Measurements from ENCODE around the gene NUMA1.

NUMA1 gene

DNA sequence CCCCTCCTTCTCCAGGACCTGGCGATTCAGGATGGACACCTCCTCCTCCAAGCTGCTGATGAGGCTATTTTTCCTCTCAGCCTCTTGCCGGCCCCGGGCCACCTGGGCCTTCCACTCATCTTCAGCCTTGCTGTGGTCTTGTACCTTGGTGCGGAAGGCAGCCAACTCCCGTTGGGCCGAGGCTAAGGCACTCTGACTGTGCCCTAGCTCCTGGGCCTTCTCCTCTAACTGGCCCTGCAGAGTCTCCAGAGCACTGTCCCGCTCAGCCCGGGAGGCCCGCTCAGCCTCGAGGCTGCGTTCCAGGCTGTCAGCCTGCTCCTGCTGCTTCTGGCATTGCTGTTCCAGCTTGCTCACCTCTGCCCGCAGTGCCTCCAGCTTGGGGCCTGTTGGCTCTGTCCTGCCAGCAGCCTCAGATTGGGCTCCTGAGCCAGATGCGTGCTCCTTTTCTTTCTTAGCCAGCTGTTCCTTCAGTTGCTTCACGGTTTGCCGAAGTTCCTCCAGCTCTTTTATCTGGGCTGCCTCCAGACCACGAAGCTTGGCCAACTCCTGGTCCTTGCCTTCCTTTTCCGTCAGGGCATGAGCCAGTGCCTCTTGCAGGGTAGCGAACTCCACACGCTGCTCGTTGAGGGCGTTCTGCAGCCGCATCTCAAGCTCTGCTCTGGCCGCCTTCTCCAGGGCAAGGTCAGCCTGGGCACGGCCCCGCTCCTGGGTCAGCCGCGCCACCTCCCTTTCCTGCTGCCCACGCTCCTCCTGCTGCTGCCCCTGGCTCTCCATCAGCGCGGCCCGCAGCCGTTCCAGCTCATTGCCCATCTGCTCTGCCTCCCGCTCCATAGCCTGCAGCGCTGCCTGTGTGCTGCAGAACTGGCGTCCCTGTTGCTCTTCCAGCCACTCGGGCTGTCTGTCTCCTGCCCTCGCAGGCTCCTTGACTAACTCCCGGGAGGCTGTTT is 66.3 kb downstream of the NUMA1 start:
- no peak for DNase-seq

DNA sequence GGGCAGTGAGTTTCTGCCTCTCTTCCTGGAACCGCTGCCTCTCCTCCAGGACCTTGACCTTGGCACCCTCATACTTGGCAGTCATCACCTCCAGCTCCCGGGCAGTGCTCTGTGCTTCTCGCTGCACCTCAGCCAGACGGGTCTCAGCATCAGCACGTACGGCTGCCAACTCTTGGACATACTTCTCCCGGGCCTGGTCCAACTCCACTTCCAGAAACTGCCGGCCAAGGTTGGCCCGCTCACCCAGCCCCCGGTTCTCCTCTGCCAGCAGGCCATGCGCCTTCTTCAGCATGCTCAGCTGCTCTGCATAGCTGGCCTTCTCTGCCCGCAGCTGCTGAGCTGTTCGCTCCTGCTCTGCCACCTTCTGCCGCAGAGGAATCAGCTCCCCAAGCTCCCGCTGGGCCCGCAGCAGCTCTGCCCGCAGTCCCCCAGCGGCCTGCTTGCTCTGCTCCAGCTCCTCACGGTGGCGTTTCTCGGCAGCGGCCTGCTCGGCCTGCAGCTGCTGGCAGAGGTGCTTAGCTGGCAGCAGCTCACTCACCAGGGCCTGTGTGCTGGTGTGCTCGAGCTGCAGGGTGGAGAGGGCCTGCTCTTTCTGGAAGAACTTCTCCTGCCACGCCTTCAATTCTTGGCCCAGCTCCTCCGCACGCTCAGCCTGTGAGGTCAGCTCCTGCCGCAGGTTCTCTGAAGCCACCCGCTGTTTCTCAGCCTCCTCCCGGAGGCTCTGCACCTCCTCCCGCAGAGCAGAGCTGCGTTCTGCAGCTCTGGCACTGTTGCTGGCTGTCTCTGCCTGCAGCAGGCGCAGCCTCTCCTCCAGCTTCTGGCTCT is 67.2 kb downstream of the NUMA1 start:
- DNase-seq = no peak

DNA sequence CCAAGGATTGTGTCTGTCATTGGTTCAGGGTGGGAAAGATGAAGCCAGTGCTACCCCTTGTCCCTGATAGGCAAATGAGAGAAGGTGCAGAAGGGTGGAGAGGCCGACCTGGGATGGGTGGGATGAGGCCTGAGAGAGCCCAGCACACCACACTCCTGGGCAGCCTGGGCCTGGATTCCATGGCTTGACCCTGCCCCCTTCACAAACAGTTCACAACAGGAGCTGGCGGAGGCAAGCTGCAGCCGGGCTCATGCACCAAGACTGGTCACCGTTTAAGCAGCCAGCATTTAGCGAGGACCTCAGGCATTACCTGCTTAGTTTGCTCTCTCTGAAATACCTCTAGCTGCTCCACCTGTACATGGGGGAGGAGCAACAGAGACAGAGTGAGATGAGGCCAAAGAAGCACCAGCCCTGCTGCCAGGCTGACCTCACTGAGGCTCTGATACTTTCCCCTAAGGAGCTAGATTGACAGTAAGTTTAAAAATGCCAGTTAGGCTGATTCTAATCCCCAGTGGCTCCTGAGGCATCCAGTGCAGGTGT is 68.2 kb downstream of the NUMA1 start:
- DNase-seq = no peak

DNA sequence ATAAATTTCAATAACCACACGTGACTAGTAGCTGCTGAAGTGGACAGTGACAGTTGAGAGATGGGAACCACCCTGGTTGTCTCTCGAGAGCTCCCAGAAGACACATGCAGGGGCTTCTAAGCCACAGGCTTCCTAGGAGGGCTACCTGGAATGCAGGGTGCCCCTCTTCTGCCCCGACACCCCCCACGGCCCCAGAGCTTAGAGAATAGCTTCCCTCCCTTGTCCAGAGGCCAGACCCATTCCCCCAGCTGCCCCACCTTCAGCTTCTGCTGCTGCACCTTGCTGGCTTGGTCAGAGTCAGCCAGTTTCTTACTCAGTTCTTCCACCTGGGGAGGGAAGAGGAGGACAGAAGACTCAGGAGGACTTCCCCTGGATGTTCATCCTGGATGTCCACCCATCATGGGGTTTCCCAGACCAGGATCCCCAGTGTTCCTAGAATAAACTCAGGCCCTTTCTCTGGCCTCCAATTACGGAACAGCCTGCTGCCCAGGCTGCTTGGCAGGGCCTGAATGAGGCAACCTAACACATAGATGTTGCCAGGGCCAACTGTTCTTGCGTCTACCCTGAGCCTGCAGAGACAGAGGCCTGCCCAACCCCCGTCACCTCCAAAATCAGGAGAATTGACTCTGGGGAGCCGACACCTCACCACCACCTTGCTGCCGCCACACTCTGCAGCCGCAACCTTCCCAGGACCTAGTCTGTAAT is 69.7 kb downstream of the NUMA1 start:
- DNase-seq = no peak

DNA sequence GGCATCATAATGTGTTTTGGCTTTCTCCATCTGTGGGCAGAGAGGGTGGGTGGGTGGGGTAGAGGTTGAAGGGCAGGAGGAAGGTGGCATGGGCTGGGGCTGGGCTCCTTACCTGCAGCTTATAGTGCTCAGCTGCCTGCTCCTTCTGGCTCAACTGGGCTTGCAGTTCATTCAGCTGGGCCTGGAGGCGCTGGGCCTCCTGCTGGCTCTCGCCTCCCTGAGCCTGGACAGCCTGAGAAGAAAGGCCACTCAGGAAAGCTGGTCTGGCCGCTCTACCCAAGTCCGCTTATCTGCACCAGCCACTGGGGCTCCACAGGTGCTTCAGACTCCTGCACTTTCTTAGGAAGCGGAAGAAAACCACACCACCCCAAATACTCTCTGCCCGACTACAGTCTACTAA is 71.2 kb downstream of the NUMA1 start:
- no peak for DNase-seq

DNA sequence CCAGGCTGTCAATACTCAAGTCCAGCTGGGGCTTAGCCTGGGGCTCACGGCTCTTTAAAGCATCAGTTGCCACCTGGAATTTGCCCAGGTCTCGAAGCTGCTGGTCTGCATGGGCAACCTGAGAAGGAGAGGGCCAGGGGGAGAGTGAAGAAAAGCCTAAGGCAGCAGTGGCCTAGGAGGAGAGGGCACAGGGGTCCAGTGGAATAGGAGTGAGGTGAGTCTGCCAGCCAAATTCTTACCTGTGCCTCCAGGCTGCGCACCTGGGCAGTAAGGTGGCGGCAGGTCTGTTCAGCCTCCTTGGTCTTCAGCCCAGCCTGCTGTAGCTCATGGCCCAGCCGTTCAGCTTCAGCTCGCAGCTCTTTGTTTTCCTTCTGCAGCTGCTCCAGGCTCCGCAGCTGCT is 71.6 kb downstream of the NUMA1 start:
- DNase-seq = no peak

DNA sequence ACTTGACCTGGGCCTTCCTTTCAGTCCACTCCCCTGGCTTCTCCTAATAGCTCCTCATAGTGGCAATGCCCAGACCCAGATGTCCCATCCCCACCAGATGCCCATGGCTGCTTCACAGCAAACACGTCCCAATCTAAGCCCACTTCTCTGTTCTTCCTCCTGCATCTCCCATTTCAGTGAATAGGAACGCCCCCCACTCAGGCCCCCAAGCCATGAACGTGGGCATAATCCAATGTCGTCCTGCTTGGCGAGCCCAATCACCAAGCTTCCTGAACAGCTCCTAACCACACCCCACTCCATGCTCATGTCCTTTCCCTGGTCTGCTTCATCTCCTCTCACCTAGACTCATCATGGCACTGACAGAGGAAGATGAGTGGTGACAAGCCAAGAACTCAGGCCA is 72.8 kb downstream of the NUMA1 start:
- no peak for DNase-seq

DNA sequence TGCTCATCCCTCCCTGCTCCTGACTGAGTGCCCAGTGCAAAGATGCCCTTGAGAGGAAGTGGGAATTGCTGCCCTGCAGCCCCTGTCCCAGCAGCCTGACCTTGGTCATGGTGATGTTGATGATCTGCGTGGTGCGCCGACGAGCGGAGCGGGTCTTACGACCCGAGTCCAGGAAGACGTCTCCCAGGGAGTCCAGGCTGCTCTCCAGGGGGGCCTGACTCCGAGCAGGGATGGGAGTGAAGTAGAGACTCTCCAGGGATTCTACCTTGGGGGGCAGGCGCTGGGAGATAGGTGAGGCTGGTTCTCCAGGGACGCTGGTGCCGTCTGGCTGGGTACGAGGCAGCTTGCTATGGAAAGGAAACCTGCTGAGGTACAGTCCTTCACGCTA is 73.3 kb downstream of the NUMA1 start:
- no peak for DNase-seq

DNA sequence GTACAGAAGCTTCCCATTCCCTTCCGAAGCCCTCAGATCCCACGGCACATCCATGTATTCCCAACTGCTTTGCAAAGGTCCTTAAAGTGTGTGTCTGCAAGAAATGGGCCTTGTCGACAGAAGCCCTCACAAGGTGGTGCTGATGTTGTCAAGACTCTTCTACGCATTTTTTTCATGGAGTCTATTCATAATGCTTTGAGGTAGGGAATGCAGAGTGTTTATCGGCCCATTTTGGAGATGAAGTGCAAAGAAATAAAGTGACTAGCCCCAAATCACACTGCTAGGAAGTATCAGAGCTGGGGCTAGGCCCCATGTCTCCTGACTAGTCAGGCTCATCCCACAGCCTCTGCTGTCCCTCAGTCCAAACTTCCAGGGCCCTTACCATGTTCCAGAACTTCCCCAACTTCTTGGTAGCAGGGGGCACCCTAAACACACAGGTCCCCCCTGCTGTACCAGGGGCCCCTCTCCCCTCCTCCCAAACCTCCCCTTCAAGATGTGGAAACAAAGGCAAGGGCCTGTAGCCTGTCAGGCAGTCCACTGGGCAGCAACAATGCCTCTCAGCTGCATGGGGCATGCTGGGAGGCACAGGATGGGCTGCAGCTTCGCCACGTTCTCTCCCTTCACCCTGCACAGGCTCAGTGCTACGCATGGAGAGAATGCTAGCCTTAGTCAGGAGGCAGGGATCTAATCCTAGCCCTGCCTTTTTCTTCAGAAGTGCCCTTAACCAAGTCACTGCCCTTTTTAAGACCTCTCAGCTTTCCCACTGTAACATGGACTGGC is 73.8 kb downstream of the NUMA1 start:
- DNase-seq = no peak

DNA sequence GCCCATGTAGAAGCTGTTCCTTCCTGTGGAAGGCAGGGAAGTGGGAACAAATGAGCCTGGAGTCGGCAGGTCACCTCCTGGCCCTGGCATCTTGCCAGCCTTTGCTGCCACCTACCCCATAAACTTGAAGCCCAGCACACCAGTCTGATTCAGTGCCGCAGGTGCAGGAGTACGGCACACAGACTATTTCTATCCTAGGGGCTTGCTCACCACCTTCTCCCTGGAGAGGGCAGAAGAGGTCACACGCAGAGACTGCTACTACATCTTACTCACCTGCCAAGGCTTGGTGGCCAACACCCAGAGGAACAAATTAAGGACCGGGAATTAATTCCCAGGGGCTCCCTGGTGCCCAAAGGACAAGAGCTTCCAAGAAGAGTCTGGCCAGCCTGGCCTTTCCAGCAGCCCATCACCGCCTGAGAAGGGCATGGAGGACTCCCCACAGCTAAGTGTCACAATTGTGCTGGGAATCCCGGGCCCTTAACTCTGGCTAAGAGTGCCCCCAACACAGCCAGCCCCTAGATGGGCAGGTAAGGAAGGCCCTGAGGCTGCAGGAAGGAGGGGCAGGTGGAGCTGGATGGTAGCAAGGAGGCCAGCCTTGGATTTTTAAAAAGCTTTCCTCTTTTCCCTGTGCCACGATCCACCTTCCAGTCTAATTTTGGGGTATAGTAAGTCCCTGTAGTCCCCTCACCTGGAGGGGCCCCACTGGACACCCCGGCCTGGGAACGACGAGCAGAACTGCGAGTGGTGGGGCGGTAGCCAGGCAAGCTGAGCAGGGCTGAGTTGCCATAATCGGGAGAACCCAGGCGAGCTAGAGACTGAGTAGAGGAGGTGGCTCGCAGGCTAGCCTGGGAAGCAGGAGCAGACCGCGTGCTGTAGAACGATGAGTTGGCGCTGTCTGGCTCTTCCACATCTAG is 74.7 kb downstream of the NUMA1 start:
- no peak for DNase-seq

DNA sequence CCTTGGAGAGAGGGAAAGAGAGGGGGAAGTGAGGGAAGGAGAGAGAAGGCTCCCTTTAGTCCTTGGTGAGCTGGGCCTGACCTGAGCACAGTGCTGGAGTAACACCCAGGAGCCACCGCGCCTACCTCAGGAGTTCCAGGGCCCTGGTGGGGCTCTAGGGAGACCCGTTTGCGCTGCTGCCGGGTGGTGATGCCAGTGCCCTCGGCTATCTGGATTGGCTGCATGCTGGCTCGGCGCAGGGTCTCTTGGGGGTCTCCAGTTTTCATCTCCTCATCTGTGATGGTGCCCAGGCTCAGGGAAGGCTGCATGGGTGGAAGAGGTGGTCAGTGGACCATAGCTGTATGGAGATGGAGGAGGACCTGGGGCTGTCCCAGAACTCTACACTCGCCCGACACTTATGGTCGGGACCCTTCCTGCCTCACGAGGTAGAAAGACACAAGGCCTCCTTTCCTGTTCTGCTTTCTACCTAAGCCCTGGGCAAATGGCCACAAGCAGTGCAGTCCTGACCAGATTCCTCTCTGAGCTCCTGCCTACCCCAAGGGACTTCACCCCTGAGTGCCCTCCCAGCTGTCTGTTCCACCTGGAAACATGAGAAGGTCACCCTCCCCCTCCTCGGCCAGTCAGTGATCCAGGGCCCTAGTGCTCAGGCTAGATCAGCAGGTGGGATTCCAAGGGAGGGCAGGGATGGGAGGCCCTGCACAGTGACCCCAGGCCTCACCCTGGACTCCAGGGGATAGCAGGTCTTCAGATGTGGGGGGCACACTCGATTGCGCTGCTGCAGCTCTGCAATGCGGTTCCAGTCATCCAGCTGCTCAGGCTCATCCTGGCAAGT is 75.6 kb downstream of the NUMA1 start:
- no peak for DNase-seq

DNA sequence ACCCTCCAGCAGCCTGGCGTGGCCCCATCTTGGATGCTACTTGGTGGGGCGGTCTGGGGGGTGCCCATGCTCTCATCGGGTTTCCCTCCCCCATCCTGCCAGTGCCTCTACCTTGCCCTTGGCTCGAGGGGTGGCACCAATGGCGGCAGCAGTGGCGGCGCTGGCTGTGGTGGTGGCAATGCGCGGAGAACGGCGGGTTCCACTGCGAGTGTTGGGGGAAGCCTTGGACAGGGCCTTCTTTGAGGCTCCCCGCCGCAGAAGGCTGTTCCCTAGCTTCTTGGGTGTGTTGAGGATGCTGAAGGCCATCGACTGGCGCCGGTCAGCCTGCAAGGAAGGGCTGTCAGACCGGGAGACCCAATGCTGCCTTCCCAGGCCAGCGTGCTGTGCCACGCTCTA is 76.6 kb downstream of the NUMA1 start:
- no peak for DNase-seq

DNA sequence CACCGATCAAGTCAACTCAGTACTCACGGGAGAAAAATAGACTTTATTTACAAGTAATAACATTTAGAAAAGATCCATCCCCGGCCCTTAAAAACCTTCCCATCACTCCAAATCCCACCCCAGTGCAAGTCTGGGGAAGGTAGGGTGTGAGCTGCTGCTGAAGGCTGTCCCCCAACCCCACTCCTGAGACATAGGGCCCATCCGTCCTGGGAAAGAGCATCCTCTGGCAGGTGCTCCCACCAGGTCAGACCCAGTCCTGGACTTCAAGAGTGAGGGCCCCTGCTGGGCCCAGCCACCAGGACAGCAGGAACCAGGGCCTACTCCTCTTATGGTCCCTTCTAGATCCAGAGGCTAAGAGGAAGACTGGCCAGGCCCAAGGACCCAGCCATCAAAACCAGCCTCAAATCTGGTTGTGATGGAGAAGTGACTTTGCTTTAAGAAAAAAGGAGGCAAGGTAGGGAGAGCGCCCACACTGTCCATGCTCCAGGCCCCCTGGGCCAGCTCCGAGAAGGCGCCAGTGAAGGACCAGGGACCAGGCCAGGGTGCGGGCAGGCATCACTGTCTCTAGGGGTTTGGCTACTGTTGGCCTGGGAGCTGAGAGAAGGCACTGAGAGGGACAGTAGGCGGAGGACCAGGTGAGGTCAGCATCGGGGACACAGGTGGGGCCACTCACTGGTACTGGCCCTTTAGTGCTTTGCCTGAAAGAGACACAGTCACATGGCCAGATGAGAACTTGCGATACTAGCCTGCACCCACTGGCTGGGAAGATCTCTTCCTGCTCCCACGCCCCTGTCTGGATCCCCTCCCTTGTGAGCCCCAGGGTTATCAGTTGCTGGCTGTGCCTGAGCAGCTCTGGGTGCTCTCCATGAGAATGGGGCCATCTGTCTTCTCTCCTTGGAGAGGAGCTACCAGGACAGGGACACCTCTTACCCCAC is 77.2 kb downstream of the NUMA1 start:
- DNase-seq = no peak

DNA sequence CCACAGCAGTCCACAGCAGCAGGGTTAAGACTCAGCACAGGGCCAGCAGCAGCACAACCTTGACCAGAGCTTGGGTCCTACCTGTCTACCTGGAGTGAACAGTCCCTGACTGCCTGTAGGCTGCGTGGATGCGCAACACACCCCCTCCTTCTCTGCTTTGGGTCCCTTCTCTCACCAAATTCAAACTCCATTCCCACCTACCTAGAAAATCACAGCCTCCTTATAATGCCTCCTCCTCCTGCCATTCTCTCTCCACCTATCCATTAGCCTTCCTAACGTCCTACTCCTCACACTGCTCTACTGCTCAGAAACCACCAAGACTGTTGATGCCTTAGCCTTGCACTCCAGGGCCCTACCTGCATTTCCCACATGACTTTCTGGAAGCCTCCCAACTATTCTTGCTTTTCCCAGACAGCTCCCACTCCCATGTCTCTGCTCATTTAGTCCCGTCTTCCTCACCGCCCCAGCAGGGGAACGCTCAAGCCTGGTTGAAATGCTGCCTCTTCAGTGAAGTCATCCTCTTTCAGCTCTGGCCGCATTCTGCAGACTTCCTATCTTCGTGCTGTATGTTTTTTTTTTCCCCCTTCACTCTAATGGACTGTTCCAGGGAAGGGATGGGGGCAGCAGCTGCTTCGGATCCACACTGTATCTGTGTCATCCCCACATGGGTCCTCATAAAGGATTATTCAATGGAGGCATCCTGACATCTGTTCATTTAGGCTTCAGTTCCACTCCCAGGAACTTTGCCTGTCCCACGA is 78.3 kb downstream of the NUMA1 start:
- DNase-seq = no peak

DNA sequence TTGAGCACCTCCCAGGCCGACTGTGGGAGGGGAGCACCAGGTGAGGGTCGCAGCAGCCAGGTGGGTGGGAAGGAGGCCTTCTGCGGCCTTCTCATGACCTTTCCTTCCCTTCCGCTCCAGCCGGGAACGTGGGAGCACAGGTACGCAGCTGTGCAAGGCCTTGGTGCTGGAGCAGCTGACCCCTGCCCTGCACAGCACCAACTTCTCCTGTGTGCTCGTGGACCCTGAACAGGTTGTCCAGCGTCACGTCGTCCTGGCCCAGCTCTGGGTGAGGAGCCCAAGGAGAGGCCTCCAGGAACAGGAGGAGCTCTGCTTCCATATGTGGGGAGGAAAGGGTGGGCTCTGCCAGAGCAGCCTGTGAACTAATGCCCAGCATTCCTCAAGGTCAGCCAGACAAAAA is 79.1 kb downstream of the NUMA1 start:
- DNase-seq = no peak

DNA sequence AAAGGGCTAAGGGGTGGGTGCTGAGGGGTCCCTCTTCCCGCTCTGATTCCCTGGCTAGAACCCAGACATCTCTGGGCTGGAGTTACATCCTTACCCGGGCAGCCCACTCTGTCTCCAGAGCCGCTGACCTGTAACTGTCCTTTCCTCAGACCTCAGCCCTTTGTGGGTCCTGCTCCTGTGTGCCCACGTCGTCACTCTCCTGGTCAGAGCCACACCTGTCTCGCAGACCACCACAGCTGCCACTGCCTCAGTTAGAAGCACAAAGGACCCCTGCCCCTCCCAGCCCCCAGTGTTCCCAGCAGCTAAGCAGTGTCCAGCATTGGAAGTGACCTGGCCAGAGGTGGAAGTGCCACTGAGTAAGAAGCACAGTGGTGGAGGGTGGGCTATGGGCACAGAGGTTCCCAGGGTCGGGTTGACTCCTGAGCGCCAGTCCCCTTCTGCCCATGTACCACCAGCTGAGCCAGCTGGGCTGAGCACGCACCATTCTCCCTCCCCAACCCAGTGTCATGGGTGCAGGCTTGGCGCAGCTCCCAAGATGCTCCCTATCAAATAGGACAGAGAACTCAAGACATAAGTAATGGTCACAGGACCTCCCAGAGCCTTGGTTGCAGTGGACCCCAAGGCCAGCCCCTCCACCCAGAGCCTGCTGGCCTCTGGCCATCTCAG is 80.0 kb downstream of the NUMA1 start:
- DNase-seq = no peak

DNA sequence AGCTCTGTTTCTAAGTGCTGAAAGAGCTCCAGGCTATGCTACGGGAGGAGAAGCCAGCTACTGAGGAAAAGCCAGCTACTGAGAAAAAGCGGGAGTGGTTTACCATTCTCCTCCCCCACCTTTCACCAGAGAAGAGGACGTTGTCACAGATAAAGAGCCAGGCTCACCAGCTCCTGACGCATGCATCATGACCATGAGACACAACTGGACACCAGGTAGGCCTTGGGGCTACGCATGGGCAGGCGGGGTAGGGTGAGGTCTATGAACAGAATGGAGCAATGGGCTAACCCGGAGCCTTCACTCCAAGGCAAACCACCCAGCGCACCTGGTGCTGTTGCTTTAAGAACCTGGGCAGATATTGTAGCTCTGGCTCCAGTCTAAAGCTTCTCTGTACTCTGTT is 80.5 kb downstream of the NUMA1 start:
- DNase-seq = no peak

DNA sequence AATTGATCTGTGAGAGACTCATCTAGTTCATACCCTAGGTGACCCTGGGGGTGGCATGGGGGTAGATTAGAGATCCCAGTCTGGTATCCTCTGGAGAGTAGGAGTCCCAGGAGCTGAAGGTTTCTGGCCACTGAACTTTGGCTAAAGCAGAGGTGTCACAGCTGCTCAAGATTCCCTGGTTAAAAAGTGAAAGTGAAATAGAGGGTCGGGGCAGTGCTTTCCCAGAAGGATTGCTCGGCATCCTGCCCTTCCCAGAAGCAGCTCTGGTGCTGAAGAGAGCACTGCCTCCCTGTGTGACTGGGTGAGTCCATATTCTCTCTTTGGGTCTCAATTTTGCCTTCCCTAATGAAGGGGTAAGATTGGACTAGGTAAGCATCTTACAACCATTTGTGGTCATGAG is 81.0 kb downstream of the NUMA1 start:
- DNase-seq = no peak

All from NCI-H187 (cell line).